22Rv1 (cell line): ENCODE data around the gene NLN.

Source experiments
- H3K27ac ChIP-seq: fragments of 450-650 bp; 2 replicates; pipeline ENCODE4 v1.5.1; 2017
- ZFX ChIP-seq: fragments of 450-650 bp; IDR thresholded peaks from 2 replicates; pipeline ENCODE4 v1.6.1; 2017; ENCODE audit warnings: antibody characterized with exemption, borderline replicate concordance
- TF ChIP-seq, protein P1 (sequence below): fragments of 450-650 bp; IDR thresholded peaks from 2 replicates; pipeline ENCODE4 v1.5.1; 2017; ENCODE audit warnings: mild to moderate bottlenecking

Gene NLN

GRCh38 chr5:65819905-65820240 lies 97.9 kb downstream of the NLN start:
- H3K27ac ChIP-seq = no peak overlapping the region
- TF ChIP-seq, protein P1, sequence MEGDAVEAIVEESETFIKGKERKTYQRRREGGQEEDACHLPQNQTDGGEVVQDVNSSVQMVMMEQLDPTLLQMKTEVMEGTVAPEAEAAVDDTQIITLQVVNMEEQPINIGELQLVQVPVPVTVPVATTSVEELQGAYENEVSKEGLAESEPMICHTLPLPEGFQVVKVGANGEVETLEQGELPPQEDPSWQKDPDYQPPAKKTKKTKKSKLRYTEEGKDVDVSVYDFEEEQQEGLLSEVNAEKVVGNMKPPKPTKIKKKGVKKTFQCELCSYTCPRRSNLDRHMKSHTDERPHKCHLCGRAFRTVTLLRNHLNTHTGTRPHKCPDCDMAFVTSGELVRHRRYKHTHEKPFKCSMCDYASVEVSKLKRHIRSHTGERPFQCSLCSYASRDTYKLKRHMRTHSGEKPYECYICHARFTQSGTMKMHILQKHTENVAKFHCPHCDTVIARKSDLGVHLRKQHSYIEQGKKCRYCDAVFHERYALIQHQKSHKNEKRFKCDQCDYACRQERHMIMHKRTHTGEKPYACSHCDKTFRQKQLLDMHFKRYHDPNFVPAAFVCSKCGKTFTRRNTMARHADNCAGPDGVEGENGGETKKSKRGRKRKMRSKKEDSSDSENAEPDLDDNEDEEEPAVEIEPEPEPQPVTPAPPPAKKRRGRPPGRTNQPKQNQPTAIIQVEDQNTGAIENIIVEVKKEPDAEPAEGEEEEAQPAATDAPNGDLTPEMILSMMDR = no peak
- TF ChIP-seq ZFX = no peak

DNA sequence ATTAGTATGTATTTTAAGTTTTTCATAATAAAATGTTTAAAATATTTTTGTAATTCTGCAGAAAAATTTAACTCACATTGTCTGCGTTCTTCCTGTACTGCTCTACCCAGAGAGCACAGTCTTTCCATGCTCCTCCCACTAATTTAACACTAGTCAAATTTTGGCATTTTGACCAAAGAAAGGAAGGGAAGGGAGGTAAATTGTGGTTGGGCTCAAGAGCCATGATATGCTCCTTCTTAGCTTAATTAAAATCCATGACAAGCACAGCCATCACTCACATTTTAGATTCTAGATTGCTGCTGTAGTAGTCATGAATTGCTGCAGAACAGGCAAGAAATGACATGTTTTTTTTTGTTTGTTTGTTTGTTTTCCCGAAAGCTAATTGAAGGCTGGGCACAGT lies 98.4 kb downstream of the NLN start:
- H3K27ac ChIP-seq = no peak overlapping the region
- TF ChIP-seq, protein P1 = no peak
- TF ChIP-seq ZFX = no peak

DNA sequence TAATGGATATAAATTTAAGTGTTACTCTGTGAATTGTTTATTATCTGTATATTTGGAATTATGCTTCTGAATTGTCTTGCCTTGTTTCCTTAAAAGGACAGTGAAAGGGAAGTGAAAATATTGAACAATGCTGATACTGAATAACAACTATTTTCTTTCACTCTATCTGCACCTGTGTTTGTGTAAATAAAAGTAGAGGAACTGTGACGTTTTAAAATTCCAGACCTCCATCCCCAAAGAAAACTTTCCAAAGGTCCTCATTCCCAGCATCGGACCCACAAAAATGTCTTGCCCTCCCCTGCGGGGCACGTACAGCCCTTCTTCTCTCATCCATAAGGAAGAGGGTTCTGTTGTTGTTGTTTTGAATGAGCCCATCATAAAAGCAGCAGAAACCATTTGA lies 100.0 kb downstream of the NLN start:
- TF ChIP-seq, protein P1 = no peak
- TF ChIP-seq ZFX = no peak

DNA sequence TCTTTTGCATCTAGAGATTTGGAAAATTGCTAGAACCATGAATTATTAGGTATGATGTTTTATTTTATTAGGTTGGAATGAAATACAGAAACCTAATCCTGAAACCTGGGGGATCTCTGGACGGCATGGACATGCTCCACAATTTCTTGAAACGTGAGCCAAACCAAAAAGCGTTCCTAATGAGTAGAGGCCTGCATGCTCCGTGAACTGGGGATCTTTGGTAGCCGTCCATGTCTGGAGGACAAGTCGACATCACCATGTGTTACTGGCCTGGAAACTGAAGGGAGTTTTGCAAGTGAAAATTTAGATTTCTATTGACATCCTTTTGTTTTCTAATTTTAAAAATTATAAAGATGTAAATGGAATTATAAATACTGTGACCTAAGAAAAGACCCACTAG lies 100.7 kb downstream of the NLN start:
- no peak for TF ChIP-seq ZFX
- TF ChIP-seq, protein P1 = no peak

More for the DNA sequence above, 100.0 kb downstream of the NLN start:
- no peak overlapping the region for H3K27ac ChIP-seq

DNA sequence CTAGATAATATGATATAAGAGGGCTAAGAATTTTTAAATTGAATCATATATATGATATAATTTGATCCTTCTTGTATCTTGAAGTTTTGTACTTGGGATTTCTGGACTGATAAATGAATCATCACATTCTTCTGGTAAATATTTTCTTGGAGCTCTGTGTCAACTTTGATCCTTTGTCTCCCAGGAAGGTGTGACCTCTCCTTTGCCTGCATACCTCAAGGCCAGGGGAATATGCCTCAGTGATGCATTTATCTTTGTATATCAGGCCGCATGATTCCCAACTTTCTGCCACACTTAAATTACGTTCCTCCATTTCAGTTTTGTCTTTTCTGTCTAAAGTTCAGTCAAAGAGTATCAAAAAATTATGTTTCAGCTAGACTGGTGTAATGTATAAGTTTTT lies 101.2 kb downstream of the NLN start:
- TF ChIP-seq, protein P1 = no peak
- no peak for TF ChIP-seq ZFX
- H3K27ac ChIP-seq = no peak overlapping the region

More for the DNA sequence above, 100.7 kb downstream of the NLN start:
- no peak overlapping the region for H3K27ac ChIP-seq

DNA sequence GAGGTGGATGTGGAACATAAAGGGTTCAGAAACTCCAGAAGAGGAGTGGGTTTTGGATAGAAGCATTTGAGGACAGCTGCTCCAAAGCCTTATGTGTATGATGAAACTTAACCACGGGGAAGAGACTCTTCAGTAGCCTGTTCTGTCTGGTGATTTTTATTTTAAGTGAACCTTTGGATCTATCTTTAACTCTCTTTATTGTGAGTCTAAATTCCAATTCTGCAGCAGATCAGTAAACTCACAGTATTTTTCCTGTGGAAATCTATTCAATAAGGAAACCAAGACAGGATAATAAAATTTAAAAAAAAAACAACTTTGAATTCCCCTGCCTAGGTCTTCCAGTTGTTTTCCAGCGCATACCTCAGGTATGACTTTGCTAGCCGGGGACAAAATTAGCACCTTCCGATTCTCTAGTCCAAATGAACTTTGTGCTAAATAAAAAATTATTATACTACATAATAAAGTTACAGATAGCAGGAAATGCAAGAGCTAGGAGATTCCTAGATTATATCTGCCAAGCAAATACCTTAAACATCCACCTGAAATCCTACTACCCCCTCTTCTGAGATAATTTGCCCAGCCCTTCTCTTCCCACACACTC lies 101.9 kb downstream of the NLN start:
- TF ChIP-seq, protein P1 = no peak
- TF ChIP-seq ZFX = no peak
- H3K27ac ChIP-seq = no peak overlapping the region

- TF ChIP-seq, protein P1 = no peak
- TF ChIP-seq ZFX = no peak
- no peak overlapping the region for H3K27ac ChIP-seq
Measured at GRCh38 chr5:65825408-65826328, 103.7 kb downstream of the NLN start.
